Mesothelial cell of epicardium (in vitro differentiated cells): Measurements from ENCODE around the gene SRPK1. TPM values are rescaled to one million over a fixed set of nuclear protein-coding genes. Genes with fewer than 3 reads are reported as not detected.
A peak's percentile ranks its signal among the peaks of the same experiment; 100 is the strongest.

Source experiments
- DNase-seq, 2 experiments: peaks; one replicate each; pipeline ENCODE4 v3.0.0; 2021; ENCODE audit warnings: low spot score in 2 of 2; ENCODE audit not compliant: unreplicated experiment in 2 of 2
- H3K27ac Mint-ChIP-seq: 2 replicates; pipeline ENCODE4 v1.8.0; 2021; ENCODE audit warnings: mixed read lengths
- H3K27me3 Mint-ChIP-seq: 2 replicates; pipeline ENCODE4 v1.8.0; 2021; ENCODE audit warnings: low read depth, mixed read lengths
- H3K36me3 Mint-ChIP-seq: 2 replicates; pipeline ENCODE4 v1.8.0; 2021; ENCODE audit warnings: mixed read lengths
- H3K4me1 Mint-ChIP-seq: 2 replicates; pipeline ENCODE4 v1.8.0; 2021; ENCODE audit warnings: mixed read lengths
- H3K4me3 Mint-ChIP-seq: 2 replicates; pipeline ENCODE4 v1.8.0; 2021; ENCODE audit warnings: mild to moderate bottlenecking, moderate library complexity, mixed read lengths
- H3K9me3 Mint-ChIP-seq: 2 replicates; pipeline ENCODE4 v1.8.0; 2021; ENCODE audit warnings: mixed read lengths
- total RNA-seq: library from RNA; stranded (reverse); gene quantifications from 3 replicates; pipeline ENCODE4 v1.2.1, GENCODE V29; 2021
- TF ChIP-seq, protein P1 (sequence below): fragments of 200-600 bp; sonication (generic); IDR thresholded peaks from one replicate; pipeline ENCODE4 v1.5.0; 2021; ENCODE audit warnings: antibody characterized with exemption; ENCODE audit not compliant: unreplicated experiment

SRPK1 gene
- total RNA-seq, 1 donor from 2014 or later: 70.2 TPM

DNA sequence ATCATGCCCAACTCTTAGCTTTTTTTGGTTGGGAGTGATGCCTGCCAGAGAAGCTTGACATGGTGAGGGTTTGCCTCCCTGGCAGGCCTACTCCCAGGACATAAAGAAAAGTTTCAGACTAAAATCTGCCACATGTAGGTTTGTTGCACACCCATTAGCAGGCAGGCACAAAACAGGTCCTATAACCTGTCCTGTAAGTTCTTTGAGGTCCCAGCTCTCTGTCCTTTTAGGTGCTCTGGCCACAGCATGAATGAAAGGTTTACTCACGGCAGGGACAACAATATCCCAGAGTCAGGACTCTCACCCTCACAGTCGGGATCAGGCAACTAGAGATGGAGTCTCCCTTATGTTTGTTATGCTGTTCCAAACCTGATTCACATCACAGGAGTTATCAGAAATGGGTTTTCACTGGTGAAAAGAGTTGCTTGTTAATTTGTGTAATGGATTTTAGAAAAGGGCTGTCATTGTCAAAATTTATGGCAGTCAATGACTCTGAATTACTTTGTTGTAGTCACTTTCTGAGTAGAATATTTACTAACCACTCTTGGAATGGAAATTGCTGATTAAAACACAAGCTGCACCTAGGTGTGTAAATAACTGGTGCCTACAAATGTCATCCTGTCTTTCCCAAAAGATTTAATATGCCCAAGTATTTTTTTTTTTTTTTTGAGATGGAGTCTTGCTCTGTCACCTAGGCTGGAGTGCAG is 5.8 kb upstream of the SRPK1 start:
- TF ChIP-seq, protein P1, sequence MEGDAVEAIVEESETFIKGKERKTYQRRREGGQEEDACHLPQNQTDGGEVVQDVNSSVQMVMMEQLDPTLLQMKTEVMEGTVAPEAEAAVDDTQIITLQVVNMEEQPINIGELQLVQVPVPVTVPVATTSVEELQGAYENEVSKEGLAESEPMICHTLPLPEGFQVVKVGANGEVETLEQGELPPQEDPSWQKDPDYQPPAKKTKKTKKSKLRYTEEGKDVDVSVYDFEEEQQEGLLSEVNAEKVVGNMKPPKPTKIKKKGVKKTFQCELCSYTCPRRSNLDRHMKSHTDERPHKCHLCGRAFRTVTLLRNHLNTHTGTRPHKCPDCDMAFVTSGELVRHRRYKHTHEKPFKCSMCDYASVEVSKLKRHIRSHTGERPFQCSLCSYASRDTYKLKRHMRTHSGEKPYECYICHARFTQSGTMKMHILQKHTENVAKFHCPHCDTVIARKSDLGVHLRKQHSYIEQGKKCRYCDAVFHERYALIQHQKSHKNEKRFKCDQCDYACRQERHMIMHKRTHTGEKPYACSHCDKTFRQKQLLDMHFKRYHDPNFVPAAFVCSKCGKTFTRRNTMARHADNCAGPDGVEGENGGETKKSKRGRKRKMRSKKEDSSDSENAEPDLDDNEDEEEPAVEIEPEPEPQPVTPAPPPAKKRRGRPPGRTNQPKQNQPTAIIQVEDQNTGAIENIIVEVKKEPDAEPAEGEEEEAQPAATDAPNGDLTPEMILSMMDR: no peak
- Mint-ChIP-seq H3K27ac (no peak overlapping the region), H3K36me3 (no peaks in the 10 kb centered on the region), H3K27me3 (peaks cover 3% of the 10 kb centered on the region), H3K4me1 (peaks cover 29% of the 10 kb centered on the region), H3K4me3 (no peak overlapping the region), H3K9me3 (no peaks in the 10 kb centered on the region)
- DNase-seq: no peak

GRCh38 chr6:35925961-35926360 is 5.1 kb upstream of the SRPK1 start:
- Mint-ChIP-seq H3K27me3 (peaks cover 3% of the 10 kb centered on the region), H3K9me3 (no peaks in the 10 kb centered on the region), H3K36me3 (no peaks in the 10 kb centered on the region), H3K4me1 (peaks cover 31% of the 10 kb centered on the region), H3K4me3 (no peak overlapping the region), H3K27ac (no peak overlapping the region)
- DNase-seq: no peak
- TF ChIP-seq, protein P1: no peak

- TF ChIP-seq, protein P1: no peak
- DNase-seq: no peak
- Mint-ChIP-seq H3K4me3 (no peak overlapping the region), H3K9me3 (no peaks in the 10 kb centered on the region), H3K27ac (no peak overlapping the region), H3K27me3 (no peaks in the 10 kb centered on the region), H3K36me3 (no peaks in the 10 kb centered on the region), H3K4me1 (peaks cover 27% of the 10 kb centered on the region)
These were observed 3.2 kb upstream of the SRPK1 start for GRCh38 chr6:35924146-35924545.

GRCh38 chr6:35922139-35922554 is 1.2 kb upstream of the SRPK1 start:
- peaks cover 39% of the 10 kb centered on the region for H3K4me1 Mint-ChIP-seq
- H3K27me3 Mint-ChIP-seq: no peaks in the 10 kb centered on the region
- no peaks in the 10 kb centered on the region for H3K9me3 Mint-ChIP-seq
- DNase-seq: no peak
- TF ChIP-seq, protein P1: no peak
- peak overlapping the region; percentile 75 for H3K4me3 Mint-ChIP-seq
- H3K27ac Mint-ChIP-seq: peak overlapping the region; percentile 44
- H3K36me3 Mint-ChIP-seq: no peaks in the 10 kb centered on the region

DNA sequence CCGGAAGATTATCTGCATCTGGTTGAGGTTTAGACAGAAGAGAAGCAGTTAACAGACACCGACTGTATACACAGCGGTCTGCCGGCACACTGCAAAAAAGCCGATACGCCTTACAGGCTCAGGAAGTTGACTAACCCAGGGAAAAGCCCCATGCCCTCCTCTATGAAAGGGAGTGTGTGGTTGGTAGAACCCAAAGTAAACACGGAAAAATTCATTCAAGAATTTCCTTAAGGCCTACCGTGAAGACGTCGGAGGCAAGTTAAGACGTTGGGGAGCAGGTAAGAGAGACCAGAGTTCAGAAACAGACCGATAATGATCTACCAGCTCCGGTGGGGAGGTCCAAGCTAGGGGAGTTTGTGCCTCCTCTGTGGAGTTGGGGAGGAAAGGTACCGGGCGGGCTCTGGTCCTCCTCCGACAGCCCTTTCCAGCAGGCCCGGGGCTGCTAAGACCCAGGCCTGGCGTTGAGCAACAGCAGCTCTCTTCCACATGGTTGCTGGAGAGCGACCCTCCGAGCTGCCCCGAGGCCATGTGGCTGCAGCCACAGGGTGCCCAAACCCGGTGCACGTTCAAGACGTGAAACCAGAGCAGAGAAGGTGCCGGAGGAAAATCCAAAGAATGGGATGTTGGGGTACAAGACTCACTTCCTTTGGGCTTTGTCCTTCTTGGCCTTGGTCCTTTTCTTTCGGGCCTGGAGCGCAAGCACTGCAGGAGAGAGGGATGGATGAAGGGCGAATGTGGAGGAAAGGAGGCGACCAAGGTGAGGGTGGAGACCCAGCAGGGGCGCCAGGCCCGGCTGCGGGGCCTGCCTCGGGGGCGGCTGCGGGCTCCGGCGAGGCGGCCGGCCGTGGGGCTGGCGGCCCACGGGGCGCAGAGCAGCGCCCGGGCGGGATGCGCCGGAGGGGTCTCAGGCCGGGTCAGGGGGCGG is 809 bp downstream of the SRPK1 start:
- peak overlapping the region; percentile 99 for H3K4me3 Mint-ChIP-seq
- H3K27ac Mint-ChIP-seq: peak overlapping the region; percentile 98
- no peaks in the 10 kb centered on the region for H3K9me3 Mint-ChIP-seq
- no peaks in the 10 kb centered on the region for H3K27me3 Mint-ChIP-seq
- peak; percentile 29 to 55 for DNase-seq
- peaks cover 39% of the 10 kb centered on the region for H3K4me1 Mint-ChIP-seq
- no peaks in the 10 kb centered on the region for H3K36me3 Mint-ChIP-seq
- TF ChIP-seq, protein P1: no peak
